NOMO-1 treated with DMSO at 0.1 percent for 48 hours (cell line): ENCODE results near the gene UROC1.

Source experiments
- DNase-seq: peaks from one replicate; lab custom pipeline; 2025; ENCODE audit not compliant: unreplicated experiment; lab: John Stamatoyannopoulos, UW

UROC1 gene

DNA sequence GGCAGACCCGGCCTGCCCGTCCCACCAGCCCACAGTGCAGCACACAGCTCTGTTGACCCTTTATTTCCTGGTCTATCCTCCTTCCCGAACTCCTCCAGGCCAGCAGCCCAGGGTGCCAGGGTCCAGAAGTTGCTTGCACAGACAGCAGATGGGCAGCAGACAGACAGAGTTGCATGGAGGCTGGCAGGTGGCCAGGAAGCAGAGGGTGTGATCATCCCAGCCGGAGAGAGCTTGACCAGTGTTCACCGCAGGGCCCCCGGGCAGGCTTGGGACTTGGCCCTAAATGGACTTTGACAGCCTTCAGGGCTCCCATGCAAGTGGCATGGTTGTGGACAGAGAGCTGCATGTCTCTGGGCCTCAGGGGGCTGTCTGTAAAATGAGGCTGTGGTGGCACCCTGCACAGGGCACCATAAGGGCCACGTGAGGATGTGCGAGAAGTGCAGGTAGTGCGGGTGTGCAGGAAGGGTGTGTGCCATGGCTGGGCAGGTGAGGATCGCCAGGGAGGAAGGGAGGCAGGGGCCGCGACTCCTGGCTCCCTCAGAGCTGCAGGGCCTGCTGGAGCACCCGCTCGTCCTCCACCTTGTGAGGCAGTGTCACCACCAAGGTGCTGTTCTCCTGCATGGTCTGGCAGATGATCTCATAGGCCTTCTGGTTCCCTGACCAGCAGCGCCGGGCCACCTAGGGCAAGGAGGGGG, 35.6 kb downstream of the UROC1 start:
- no peak for DNase-seq

DNA sequence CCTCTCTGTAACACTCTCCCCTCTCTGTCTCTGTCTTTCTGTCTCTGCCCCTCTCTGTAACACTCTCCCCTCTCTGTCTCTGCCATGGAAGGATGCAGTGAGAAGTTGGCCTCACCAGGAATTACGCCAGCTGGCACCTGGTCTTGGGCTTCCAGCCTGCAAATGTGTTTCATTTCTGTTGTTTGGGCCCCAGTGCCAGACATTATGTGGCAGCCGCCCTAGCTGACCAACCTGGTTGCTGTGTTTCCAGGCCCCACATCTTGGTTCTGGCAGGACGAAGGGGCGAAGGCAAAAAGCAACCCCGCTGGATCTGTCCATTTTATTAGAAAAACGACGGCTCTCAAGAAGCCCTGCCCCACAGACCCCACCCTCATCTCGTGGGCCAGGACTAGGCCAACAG, 36.7 kb downstream of the UROC1 start:
- no peak for DNase-seq

DNA sequence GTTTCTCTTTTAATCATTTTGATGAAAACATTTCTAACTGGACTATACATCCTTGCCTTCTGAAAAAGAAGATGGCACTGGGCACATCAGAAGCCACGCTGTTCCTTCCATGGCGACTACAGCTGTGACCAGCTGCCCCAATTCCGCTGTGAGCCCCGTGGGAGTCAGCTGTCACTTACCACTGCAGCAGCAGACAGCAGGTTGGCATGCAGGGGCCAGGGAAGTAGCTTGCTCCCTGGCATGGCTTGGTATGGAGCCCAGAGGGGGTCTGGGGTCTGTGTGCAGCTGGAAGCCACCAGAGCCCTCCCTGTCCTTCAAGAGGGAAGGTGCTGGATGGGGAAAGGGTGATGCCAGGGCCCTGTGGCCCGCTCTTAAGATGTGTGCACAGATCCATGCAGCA, 37.4 kb downstream of the UROC1 start:
- no peak for DNase-seq

DNA sequence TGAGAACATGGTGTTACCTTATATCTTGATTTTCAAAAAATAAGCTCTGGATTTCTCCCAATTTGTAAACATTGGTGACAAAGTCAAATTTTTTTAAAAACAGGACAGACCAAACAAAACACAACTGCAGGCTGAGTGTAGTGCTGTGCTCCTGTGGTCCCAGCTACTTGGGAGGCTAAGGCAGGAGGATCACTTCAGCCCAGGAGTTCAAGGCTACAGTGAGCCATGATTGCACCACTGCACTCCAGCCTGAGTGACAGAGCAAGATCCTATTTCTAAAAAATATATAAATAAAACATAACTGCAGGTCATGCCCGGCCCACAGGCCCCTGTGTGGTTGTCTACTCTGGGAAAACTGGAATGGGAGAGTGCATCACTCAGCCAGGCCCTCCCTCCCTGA, 37.9 kb downstream of the UROC1 start:
- DNase-seq: no peak

DNA sequence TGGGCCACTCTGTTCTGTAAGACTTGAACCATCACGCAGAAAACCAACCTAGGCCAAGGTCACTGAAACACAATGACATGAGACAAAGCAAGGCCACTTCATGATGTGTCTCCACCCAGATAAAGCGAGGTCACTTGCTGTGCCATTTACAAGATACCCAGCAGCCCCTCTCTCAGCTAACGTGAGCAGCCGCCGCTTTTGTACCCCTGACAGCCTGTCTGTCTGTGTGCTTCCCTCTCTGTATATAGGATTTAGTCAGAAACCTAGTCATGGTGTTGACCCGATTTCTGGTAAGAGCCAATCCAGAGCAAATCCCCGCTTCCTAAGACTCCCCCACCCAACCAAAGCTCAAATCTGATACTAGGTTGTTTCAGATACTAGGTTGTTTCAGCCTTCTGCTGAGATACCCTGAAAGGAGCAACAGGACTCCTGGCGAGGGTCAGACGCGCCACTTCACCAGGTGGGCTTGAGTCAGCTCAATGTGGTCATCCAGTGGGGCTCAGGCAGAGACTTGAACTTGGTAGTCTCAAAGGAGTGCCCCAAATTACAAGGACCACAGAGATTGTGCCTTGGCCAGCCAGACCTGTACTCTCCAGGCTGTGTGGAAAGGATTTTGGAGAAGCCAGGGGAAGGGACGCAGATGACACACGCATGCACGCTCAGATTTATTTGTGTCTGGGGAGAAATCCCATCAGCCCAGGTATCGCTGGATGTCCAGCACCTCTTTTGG, 38.8 kb downstream of the UROC1 start:
- no peak for DNase-seq

DNA sequence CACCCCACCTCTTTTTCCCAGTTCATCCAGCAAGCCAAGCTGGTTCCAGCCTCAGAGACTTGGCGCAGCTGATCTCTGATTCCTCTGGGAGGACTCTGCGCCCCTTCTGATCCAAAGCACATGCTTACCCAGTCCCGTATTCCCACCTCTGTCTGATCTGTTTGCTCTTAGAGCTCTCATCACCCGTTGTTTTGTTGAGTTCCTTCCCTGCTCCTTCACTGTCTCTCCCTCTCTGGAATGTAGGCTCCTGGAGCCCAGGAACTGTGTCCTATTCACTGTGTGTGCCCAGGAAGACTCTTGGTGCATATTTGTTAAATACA, 40.6 kb downstream of the UROC1 start:
- DNase-seq: no peak

DNA sequence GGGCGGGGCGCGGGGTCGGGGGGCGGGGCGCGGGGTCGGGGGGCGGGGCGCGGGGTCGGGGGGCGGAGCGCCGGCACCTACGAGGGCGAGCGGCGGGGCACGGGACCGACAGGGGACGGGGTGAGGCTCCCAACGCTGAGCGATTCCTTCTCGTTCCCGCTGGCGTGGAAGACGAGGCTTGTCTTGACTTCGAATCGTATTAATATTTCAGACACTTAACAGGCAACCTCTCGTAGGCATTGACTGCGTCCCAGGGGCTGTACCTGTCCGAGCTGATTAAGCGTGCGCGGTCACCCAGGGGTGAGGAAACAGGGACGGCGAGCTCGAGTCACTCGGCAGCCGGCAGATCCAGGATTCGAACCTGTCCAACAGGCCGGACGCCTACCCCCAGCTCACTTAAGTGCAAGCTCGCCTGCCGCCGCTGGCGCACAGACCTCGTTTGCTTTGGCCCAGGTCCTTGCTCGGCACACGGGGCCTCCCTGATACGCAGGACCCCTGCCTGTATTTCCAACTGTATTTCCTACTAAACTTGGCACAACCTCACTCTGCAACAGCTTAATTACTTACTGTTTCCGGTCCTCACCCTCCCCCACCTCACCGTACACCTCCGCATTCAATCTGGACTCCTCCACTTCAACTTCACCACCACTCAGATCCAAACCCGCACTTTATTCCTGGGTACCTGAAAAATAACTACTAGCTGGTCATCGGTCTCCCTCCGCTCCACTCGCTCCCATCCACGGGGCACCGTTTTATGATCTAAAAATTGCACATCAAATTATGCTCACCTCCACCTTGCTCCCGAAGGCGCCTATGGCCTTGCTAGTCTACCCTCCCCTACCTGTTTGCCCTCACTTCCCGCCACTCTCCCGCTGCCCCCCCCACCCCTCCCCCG, 41.2 kb downstream of the UROC1 start:
- peak; percentile 54 for DNase-seq

DNA sequence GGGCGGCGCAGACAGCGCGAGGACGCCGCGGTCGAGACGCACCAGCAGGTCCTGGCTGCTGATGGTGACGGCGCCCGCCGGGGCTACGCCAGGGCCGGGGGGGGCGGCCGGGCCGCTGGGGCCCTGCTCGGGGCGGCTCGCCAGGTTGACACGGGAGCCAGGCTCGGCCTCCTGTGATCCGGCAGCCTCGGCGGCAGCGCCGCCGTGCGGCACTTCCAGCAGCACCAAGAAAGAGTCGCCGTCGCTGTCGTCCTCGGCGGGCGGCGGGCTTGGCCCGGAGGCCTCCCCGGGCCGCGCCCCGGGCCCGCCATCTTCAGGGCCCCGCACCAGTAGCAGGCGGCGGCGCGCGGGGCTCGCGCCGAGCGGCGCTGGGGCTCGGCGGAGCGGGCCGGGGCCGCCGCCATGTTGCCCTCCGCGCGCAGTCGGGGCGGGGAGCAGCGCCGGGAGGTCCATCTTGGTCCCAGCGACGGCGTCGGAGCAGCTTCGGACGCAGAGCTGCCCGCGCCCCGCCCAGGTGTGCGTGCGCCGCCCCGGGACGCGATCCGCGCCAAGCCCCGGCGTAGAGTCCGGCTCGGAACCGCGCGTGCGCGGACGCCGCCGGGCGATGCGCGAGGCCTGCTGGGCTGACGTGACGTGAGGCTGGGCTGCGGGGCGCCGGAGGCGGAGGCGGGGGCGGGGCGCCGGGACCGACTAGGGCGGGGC, 42.0 kb downstream of the UROC1 start, which contains the start of gene ZXDC:
Gene ZXDC (minus strand): TSS at position 479 of the 702 bp plus-strand sequence. CDS start 26 bp downstream, at position 453.
- peak; percentile 90 for DNase-seq

DNA sequence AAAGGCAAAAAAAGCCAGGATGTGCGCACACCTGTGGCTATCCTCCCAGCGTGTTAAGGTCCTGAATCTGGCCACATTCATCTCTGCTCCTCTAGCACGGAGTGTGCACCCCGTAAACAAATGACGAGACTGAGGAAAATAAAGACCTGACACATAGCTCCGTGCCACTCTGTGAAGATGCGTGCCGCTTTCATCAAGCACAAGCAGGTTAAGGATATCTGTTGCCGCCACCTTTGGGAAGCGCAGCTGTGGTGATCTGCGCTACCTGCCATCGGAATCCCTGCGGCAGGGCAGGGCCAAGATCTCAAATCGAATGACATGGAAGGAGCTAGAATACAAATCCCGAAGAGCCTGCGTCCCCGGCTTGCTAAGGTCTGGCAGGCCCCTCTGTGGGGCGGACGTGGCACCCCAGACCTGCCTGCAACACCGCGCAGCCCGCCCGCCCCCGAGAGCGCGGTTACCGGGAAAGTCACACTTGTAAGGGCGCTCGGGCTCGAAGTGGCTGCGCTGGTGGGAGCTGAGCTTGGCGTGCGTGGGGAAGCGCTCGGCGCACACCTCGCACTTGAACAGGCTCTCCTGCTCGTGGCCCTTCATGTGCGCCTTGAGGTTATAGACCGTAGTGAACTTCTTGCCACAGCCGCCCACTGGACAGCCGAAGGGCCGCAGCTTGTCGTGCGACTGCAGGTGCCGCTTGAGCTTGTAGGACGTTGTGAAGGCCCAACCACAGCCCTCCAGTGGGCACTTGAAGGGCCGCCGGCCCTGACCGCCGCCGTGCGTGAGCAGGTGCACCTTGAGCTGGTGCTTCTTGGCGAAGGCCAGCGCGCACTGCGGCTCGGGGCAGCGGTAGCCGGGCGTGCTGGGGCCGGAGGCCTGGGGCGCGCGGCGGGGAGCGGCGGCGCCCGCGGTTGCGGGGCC, 42.8 kb downstream of the UROC1 start:
- DNase-seq: peak; percentile 43

DNA sequence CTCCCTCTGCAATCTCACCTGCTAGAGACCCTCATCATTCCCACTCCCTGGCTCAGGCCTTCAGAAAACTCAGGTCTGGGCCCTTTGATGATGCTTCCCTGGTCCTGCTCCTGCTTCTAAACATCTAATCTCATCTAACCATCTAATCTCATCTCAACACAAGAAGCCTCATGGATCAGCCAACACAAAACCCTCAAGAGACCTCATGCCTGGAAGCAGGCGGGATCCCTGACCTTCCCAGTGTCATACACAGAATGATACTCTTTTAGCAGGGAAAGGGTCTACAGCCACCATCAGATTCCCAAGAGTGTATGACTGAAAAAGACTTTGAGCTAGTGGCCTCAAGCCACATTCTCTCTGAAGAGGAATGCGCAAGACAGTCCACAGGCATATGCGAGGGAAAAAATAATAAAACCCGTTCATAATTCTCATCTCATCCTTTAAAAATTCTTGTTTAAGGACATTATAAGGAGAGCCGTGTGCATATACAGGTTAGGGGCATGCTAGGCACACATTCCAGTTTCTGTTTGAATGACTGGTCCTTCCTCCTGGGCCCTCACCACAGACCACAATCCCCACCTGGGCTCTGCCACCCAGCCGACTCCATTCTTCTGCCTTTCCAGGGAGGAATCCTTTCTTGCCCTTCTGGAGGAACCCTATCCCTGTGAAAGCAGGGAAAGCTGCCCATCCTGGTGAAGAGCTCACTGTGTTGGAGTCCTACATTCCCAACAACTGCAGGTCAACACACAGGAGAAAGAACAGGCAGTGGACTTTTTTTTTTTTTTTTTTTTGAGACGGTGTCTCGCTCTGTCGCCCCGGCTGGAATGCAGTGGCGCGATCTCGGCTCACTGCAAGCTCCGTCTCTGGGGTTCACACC, 44.0 kb downstream of the UROC1 start:
- peak; percentile 8 for DNase-seq

DNA sequence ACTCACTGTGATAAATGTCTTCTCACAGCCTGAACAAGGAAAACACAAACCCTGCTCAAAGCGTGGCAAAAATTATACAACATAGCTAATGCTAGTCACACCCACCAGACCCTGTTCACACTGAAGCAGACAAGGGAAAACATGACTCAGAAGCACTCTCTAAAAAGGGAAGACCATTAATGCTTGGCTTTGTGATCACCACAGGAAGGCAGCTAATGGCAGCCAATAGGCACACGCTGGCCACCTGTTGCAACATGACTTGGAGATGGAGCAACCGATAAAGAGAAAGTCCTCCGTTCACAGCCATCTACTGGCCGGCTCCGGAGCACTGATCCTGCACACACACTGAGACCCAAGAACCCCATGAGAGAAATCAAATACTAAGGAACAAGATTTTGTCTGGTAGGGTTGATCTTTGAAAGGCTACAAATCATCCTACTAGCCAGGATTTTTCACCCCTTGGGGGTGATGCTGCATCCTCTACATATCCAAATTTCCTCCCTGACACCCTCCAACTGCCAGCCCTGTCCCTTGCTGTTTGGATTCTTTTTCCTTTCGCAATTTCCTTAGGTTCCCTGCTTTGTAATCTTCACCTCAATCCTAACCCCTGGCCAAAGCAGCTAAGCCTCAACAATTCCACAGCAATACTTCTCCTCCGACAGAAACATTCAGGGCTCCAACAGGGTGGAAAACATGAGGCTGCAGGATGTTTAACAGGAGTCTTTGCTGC, 45.1 kb downstream of the UROC1 start:
- DNase-seq: peak; percentile 100

DNA sequence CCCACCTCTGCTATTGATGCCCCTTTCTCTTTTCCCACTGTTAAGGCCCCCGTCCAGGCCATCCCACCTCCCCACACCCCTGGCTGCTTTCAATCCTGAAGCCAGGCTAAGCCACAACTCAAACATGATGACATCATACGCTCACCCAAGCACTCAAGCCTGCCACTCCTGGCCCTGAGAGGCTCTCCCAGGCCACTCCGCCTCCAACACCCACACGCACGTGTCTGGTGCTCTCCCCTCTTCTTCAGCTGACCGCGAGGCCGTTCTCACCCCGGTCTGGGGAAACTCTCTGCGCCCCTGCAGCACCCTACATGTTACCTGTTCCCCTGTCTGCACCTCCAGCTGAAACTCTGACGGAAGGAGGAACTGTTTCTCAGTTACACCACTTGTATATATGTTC, 48.1 kb downstream of the UROC1 start:
- DNase-seq: no peak

DNA sequence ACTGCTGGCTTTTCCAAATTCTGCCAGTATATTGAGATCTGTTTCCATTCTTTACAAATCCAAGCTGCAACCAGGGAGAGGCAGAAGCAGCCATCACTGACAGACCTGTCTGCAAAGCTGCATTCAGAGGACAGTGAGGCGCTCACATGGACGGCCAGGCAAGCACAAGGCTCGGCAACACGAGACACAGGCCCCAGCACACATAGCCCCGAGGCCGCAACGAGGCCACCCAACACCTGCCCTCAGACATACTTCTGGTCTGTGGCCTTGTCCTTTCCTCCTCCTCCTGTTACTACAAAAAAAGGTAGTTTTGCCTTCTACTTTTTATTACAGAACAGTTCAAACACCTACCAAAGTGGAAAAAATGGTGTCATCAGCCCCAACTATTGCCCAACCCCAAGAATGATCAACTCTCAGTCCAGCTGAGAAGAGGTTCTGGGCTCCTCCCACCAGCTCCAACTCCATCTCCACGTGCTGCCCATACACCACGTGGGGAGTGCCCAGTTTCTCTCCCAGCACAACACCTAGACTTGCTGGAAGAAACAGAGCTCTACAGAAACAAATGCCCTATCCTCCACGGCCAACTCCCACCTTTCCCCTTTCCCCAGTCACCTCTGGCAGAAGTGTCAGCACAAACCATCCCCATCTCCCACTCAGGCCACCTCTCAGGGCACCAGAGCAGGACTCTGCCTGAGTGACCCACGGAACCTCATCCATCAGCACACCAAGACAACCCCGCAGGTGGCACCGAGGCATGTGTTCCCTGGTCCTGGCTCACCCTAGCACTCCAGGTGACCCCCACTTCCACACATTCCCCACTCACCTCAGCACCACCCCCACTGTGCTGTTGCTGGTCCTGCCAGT, 49.3 kb downstream of the UROC1 start:
- peak; percentile 39 for DNase-seq

DNA sequence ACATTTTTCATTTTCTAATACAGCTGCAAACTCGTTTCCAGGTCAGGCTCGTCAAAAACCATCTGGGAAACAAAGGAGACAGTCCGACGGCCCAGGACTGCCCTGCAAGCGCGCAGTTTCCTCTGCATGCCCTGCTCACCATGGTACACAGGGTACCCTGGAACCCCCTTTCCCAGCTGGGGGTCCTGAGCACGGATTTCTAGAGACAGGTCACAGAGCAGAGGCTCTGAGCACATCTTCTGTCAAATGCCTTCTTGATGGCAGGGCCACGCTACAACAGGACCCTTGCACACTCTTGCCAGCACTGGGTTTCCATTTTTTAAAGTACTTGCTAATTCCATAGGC, 50.0 kb downstream of the UROC1 start:
- no peak for DNase-seq

DNA sequence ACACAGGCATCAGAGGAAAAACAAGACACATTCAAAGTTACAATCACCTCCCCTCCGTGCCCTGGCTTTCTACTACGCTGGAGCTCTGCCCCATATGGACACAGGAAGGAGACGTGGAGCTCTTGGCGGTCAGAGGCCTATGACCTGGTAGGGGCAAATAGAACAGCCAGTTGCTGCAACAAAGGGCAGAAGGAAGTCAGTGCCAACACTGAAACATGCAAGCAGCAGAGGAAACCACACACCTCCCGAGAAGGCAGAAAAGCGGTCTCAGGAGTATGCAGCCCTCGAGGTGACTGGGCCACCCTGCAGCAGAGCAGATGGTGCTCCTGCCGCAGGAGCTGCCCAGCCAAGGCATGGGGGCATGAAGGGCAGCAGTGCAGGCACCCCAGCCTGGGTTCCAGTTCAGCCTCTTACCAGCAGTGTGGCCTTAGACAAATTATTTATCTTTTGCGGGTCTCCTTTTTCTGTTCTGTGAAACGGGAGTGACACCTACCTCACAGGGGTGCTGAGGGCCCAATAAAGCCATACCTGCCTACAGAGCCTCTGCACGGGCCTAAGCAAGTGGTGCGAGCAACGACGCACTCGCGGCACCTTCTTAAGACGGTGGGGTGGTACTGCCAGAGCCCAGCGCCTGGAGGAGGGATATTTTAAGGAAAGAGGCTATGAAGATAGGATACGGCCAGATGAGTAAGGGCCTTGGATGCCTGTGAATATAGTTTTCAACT, 50.5 kb downstream of the UROC1 start:
- no peak for DNase-seq

DNA sequence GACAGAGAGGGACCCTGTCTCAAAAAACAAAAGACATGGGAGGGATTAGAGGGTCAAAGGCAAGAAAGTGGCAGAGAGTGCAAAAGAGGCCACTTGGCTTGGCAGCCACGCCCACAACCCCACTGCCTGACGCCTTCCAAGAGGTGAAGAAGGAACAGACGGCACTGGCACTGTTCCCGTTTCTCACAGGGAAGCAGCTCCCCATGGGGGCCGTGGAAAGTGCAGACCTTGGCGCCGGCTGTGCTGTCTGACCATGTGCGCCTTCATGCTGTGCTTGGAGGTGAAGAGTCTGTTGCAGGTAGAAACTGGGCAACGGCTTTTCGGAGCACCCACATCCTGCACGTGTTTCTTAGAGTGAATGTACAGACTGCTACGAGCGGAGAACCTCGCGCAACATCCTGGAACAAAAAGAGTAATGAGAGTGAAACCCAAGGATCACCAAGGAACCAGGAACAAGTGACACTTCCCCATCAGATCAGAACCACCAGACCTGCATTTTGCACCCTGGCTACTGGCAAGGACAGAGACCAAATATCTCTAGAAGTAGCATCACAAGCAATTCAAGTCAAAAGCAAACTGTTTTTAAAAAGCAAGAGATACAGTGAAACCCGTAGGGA, 51.5 kb downstream of the UROC1 start:
- peak; percentile 48 for DNase-seq

DNA sequence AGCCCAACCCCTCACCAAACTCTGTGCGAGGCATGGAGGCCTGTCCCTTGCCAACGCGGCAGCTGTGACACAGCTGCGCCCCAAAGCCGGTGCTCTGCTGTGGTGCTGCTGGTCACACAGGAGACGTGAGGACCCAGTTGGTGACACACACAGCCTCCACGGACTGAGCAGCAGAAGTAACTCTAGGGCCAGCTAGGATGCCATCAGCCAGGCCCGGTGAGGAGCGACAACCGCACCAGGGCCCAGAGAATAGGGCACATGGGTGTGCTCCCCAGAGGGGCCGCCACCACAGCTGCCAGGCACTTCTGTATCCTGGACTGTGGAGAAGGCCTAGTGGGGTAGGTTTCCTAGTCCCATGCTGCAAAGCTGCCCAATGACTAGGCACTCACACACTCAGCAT, 52.6 kb downstream of the UROC1 start:
- no peak for DNase-seq
